ENCODE results near the gene ETNK1.

DNA sequence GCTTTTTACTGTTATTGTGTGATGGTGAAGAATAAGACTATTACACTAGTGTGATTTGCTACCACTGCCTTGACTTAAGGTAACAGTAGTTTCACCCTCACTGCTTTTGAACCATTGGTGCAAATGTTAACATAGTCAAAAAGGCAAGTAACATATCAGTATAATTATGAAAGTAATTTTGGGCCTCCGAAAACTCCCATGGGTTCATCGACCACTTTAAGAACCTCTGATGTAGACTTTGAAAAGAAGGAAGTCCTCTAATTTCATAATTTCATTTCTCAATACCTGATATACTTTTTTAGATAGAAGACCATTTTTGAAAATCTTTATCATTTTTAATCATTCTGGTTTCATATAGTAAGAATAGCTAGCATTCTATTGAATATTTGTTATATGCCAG, 57.7 kb downstream of the ETNK1 start:
- TF ChIP-seq, protein P1, sequence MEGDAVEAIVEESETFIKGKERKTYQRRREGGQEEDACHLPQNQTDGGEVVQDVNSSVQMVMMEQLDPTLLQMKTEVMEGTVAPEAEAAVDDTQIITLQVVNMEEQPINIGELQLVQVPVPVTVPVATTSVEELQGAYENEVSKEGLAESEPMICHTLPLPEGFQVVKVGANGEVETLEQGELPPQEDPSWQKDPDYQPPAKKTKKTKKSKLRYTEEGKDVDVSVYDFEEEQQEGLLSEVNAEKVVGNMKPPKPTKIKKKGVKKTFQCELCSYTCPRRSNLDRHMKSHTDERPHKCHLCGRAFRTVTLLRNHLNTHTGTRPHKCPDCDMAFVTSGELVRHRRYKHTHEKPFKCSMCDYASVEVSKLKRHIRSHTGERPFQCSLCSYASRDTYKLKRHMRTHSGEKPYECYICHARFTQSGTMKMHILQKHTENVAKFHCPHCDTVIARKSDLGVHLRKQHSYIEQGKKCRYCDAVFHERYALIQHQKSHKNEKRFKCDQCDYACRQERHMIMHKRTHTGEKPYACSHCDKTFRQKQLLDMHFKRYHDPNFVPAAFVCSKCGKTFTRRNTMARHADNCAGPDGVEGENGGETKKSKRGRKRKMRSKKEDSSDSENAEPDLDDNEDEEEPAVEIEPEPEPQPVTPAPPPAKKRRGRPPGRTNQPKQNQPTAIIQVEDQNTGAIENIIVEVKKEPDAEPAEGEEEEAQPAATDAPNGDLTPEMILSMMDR (conservative IDR thresholded peaks at IDR 0.05; ENCODE audit: low read length): no peak
- no peak for TF ChIP-seq EZH2phosphoT487 (IDR thresholded peaks at IDR 0.05; ENCODE audit: borderline replicate concordance, low read depth, low read length)

Measured in OCI-LY7 (cell line).